ENCODE data around the gene DHX57.
"Not testable (repeated sequence)": the region's sequence is repeated elsewhere in the genome, so short reads cannot be mapped to it uniquely, and the experiment has no call there.

DHX57 gene

DNA sequence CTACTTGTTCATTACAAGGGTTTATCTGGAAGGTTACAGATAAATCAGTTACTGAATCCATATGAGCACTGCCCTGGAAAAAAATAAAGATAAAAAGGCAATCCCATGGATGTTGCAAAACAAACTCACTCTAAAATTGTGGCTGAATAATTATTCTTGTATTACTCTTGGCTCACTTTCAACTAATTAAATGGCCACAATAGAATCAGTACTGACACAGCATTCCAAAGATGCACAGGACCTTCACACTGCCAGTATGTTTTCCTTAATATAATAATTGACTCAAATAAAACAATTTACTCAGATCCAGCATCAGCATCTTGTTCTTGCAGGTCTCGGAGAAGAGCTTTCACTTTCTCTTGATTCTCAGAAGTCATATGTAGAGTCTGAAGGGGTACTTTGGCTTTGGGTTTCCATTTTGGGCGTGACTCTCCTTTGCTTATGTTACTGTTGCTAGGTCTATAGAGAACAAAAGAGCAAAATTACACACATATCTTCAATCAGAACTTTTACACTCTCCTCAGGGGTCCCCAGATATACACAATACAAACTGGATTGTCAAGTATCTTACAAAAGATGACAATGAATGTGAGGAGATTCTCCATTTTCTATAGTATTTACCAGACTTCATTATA lies 12.6 kb downstream of the DHX57 start:
- DNase-seq, result peak; percentile 51

DNA sequence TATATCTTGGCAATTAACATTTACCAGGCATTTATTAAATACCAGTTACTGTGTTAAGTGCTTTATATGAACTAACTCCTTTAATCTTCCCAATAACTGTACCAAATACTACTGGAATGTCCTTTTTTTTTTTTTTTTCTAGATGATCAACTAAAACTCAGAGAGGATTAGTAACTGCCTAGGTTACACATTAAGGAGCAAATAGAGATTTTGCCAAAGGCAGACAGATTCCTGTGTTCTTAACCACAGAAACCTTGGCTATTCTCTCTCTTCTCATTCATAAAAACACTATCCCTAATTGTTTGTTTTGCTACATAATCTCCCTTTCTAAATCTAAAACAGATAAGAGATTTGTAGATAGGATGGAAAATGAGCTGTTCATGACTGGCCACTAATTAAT lies 13.3 kb downstream of the DHX57 start:
- no peak for DNase-seq

DNA sequence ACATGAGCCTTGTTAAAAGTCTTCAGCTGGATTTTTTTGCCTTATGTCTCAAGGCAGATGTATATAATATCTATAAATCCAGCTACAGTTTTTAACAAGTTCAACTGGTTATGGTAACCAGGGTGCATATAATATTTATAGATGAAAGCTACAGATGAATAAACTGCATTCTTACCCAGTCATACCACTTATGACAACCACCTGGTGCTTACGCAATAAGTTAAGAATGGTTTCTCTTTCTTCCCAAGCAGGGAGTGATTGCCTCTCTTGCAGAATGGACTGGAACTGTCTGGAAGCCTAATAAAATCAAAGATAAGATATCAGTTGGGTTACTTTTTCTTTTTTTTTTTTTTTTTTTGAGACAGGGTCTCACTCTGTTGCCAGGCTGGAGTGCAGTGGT lies 19.6 kb downstream of the DHX57 start:
- DNase-seq, result peak; percentile 27

DNA sequence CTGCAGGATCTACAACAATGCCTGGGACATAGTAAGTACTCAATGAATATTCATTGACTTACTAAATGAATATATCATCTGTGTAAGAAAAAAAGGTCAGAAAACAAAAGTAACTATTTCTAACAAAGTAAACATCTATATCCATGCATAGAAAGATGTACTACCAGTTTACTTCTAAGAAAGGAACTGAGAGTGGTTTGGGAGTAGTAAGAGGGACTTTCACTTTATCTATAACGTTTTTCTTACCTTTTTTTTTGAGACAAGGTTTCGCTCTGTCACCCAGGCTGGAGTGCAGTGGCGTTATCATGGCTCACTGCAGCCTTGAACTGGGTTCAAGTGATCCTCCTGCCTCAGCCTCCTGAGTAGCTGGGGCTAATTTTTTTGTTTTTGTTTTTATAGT lies 25.7 kb downstream of the DHX57 start:
- no peak for DNase-seq

DNA sequence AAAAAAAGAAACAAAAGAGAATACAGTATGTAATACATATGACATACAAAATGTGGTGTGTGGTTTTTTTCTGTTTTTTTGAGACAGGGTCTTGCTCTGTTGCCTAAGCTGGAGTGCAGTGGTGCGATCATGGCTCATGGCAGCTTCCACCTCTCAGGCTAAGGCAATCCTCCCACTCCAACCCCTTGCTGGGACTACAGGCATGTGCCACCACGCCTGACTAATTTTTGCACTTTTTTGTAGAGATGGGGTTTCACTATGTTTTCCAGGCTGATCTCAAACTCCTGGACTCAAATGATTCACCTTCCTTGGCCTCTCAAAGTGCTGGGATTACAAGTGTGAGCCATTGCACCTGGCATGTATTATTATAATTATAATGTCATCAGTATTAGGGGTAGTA lies 38.9 kb downstream of the DHX57 start:
- no peak for DNase-seq

DNA sequence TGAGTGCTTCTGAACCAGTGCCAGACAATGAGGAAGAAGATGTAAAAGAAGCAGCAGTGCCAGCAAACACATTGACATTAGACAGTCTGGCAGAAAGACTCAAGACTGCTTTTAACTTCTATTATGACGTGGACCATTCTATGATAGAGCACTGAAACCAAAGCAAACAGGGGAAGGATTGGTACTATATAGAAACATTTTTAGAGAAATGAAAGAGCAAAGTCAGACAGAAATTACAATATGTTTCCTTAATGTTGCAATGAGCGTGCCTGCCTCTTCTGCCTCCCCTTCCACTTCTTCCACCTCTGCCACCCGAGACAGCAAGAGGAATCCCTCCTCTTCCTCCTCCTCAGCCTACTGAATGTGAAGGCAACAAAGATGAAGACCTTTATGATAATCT lies 39.7 kb downstream of the DHX57 start:
- DNase-seq, result no peak

DNA sequence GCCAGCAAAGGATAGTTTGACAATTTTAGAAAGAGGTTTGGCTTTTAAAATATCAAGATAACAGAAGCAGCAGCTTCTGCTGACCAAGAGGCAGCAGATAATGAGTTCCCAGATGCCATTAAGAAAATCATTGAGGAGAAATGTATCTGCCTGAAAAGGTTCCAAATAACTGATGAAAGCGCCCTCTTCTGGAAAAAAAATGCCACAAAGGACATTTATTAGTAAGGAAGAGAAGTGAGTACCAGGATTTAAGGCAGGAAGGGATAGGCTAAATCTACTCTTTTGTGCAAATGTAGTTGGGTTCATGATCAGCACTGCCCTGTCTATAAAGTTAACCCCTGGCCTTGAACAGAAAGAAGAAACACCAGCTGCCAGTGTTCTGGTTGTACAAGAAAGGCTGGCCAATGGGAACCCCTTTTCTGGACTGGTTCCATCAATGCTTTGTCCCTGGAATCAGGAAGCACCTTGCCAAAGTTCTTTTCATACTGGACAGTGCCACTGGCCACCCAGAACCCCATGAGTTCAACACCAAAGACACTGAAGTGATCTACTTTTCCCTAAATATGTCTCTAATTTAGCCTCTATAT lies 40.6 kb downstream of the DHX57 start:
- peak; percentile 45 for DNase-seq

DNA sequence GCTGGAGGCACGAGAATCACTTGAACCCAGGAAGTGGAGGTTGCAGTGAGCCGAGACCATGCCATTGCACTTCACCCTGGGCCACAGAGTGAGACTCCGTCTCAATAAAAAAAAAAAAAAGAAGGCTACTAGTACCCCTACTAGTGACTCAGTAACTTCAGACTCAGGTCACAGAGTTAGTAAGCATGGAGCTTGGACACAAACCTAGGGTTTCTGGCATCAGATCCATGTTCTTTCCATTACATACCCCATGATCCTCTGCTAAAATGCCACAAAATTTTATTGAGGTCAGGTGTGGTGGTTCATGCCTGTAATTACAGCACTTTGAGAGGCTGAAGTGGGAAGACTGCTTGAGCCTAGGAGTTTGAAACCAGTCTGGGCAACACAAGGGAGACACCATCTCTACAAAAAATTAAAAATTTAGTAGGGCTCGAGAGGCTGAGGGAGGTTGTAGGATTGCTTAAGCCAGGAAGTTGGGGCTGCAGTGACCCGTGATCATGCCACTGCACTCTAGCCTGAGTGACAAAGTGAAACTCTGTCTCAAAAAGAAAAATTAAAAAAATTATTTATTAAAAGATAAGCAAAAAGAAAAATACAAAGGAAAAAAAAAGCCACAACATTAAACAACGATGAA lies 45.1 kb downstream of the DHX57 start:
- no peak for DNase-seq

DNA sequence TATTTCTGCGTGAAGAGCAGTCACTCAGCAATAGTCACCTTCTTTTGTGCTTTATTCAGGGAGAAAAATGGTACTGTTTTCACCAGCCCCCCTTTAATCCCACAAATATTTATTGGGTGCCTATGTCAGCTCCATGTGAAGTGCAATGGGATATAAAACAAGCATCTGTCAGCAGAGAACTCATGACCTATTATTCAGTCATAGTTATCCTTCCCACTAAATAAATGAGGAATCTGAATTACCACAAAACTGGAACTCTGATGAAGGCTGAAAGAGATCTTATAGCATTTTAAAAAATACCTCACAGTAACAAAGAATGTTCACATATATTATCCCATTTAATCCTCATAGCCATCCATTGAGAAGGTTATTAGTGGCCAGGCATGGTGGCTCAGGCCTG lies 45.8 kb downstream of the DHX57 start:
- no peak for DNase-seq

DNA sequence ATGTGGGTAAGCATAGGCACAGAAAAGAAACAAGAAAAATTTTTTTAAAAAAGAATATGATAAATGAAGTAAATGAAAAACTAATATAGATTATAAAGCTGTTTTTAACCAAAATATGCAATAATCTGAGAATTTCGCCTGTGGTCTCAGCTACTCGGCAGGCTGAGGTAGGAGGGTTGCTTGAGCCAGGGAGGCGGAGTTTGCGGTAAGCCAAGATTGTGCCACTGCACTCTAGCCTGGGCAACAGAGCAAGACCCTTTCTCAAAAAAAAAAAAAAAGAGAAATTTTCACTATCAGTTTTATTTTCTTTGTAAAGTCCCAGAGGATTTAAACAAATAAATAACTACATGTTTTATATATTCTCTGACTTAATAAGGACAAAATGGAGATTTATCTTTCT lies 47.3 kb downstream of the DHX57 start:
- no peak for DNase-seq

DNA sequence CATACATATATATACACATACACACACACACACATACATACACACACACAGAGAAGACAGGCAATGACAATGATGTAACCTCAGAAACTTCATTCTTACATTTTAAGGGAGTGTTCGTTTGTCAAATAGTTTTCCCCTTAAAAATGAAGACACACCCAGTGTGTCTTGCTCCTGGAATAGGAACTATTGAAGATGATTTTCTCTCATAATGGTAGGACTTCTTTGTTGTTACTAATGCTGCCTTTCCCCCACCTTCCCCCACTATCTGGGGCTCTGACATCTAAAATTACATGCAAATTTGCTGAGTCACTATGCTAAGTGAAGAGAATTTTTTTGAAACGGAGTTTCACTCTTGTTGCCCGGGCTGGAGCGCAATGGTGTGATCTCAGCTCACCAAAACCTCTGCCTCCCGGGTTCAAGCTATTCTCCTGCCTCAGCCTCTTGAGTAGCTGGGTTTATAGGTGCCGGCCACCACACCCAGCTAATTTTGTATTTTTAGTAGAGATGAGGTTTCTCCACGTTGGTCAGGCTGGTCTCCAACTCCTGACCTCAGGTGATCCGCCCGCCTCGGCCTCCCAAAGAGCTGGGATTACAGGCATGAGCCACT lies 48.1 kb downstream of the DHX57 start:
- peak; percentile 19 for DNase-seq

DNA sequence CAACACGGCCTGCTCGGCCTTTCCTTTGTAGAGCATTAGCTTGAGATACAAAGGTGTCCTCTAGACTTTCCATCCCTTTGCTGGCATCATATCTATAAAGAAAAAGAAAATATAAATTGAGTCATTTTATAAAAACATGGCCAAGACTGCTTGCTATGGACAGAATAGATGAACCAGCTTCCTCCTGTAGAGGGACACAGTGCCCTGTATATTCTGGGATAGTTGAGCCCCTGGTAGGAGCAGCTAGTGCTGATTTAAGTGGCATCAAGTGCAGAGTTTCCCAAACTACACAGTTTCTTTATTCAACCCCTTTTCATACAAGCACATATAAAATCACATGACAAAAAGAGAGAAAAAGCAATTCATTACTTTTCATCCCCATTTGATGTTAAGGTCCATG lies 49.8 kb downstream of the DHX57 start:
- no peak for DNase-seq

DNA sequence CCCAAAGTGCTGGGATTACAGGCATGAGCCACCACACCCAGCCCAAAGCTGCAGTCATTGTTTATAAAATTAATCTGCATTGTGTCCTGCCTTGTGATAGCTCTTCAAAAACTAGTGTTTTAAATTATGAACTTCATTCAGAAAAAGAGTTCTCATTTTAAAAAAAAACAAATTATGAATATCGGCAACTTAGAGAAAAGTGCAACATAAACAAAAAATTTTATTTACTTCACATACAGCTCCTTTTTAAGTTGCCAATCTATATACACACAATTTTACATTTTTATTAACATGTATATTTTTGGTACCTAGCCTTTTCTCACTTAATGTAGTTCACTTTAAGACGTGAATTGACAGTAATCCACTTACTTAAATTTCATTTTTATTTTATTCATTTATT lies 50.8 kb downstream of the DHX57 start:
- DNase-seq, result no peak

DNA sequence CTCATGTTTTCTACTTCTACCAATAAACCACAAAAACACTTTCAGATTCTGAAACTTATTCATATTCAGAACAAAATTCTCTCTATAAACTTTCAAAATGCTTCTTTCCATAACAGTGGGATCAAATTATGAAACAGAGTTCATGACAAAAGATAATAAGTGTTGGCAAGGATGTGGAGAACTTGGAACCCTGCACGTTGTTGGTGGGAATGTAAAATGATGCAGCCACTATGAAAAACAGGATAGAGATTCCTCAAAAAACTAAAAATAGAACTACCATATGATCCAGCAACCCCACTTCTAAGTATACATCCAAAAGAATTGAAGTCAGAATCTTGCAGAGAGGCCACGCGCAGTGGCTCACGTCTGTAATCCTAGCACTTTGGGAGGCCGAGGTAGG lies 52.3 kb downstream of the DHX57 start:
- no peak for DNase-seq

DNA sequence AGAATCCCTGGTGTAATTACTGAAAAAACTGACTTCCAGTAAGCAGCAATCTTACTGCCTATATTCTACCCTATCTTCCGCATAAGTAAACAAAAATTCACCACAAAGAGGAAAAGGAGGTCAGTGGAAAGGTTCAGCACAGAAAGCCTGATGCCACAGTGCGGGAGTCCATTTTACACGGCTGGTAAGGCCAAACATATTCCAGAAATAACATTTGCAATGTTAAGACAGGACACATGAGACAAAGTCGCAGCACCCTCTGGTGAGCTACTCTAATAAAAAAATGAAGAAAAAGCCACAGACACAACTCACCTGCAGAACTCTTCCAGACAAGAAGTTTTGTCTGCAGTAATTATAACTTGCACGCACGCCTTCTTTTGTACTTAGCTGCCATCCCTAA lies 57.2 kb downstream of the DHX57 start:
- DNase-seq, result no peak

DNA sequence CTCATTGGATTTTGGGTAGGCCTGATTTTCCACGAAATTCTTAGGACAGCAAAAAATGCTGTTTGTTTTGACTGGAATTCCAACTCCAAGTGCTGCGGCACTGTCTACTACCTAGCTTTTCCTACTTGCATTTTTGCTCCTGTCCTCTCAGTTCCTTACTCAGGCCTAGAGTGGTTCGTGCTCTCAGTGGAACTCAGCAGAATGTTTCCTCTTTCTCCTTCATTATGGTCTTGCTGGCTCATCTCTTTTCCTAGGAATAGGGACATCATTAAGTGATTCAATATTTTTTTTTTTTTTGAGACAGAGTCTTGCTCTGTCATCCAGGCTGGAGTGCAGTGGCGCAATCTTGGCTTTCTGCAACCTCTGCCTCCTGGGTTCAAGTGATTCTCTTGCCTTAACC lies 59.8 kb downstream of the DHX57 start:
- no peak for DNase-seq

DNA sequence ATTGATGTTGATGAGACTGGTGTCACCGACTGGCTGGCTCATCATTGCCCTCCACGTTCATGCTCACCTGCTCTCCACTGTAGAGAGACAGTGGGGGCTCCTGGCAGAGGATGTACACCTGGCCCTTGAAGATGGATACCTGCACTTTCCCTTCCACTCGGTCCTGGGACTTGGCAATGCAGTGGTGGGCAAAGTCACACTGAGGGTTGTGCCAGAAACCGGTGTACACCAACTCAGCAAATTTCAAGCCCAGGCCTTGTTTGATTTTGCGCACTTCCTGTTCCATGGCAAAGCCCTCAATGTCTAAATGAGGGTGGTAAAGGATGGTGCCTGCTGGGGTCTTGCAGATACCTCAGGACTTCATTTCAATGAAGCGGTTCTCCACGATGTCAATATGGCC lies 65.2 kb downstream of the DHX57 start:
- DNase-seq, result no peak

DNA sequence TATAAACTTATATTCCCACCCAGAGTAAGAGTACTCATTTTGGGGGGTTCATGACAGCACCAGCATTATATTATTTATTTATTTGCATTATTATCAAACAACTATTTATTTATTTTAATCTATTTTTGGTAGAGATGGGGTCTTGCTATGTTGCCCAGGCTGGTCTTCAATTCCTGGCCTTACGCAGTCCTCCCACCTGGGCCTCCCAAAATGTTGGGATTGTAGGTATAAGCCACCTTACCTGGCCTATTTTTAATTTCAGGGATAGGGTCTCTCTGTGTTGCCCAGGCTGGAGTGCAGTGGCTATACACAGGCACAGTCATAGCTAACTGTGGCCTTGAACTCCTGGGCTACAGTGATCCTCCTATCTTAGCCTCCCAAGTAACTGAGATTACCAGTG lies 67.1 kb downstream of the DHX57 start:
- DNase-seq, result no peak

DNA sequence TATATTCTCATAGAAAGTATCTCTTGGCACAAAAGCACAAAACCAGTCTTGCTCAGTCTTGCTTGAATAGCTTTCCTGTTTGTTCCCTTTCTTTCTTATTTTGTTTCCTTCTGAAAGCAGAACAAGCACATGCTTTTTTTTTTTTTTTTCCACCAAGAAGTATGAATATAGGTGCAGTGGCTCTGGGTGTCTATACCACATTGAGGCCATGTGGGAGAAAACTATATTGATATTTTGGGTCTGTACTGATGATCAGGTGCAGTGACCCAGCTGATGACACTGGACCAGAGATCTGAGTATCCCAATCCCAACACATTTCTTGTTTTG lies 69.0 kb downstream of the DHX57 start:
- DNase-seq, result no peak

DNA sequence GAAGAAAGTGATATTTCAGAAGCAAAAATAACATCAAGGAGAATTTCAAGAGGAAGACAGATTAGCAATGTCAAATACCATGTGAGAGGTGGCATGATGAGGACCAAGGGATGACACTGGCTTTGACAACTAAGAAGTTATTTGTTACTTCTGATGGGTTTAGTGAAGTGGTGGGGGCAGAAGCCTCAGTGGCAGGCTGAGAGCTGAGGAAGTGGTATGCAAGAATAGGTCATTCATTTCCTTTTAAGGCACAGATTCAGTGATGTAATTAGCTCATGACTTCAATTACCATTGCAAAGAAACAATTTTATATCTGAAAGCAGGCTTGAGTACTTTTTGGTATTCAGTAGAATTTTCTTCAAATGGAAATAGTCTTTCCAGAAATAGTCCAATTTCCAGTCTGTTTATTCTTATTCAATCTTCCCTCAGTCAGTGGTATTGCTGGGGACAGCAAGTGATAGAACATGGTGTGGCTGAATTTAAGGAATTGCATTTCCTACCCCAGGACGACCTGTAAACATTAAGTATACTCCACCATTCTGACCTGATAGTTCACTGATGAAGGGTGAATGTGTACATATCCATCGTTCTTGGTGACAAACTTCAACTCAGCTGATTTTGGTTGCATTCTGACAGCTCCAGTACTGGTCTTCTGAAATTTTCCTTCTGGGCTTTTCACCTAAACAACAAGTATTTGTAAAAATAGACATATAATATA lies 69.6 kb downstream of the DHX57 start:
- DNase-seq, result peak; percentile 7

DNA sequence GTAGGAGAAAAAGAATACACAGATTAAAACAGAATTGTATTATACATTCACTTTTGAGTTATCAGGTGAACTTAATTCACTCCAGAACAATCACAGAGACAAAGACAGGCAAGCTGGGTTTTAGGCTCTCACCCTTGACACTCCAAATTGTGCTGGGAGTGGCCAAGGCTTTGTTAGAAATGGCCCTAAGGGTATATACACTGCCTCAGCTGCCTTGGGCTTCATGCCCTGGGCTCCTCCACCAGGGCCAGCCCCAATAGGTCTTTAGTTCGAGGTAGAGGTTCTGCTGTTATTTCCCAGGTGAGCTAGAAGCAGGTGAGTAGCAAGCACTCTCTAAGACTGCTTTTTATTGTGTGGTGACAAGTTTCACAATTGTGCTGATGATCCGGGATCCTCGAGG lies 77.8 kb downstream of the DHX57 start:
- no peak for DNase-seq

DNA sequence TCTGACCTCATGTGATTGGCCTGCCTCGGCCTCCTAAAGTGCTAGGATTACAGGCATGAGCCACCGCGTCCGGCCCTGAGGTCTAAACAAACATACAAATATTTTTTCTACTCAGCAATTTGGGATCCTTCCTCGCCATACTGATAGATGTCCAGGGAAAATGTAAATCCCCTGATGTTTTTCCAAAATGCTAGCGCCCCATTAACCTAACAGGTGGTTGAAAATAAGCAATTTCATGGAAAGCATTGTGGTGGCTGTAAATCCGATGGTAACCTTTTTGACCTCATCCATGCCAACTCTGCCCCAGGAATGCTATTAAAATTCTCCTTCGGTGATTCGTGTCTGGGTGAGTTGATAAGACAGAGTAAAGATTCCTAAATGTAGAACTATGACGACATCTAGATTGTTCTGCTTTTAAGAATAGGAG lies 78.5 kb downstream of the DHX57 start:
- DNase-seq, result no peak

DNA sequence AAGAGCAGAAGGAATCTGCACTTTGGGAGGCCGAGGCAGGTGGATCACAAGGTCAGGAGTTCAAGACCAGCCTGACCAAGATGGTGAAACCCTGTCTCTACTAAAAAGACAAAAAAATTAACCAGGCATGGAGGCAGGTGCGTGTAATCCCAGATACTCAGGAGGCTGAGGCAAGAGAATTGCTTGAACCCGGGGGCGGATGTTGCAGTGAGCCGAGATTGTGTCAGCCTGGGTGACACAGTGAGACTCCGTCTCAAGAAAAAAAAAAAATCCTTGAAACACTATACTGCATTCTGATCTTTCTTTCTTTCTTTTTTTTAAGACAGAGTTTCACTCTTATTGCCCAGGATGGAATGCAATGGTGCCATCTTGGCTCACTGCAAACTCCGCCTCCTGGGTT lies 80.7 kb downstream of the DHX57 start:
- DNase-seq, result not testable (repeated sequence)

All from activated CD4-positive, alpha-beta T cell treated with anti-CD3 and anti-CD28 coated beads, Interleukin-2, Interleukin-6, amounts not matched to agents 100 ng/mL and 50 ng/mL, durations not matched to agents 16 hours and 8 hours (primary cell).